Measurements from ENCODE around the gene MAP7D1.

Gene MAP7D1

DNA sequence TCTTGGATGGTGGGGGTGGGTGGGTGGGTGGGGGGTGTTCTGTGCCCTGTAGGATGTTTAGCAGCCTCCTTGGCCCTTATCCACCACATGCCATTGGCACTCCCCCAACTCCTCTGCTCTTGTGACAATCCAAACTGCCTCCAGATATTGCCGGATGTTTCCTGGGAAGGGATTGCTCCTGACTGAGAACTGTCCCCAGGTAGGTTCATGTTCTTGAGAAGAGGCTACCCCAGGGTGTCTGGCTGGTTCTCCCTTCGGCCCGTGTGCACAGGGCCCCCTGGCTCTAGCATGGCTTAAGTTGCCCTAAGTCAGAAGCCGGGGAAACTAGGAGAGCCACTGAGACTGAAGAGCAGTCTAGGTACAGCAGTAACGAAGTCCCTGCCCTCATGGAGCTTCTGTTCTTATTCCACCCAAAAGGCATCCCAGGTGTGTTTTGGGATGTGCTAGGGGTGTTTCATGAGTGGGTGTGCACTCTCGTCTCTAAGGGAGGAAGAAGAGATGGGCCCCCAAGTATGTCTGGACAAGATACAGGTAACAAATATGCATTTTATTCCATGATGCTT lies 48.5 kb downstream of the MAP7D1 start:
- H3K27me3 ChIP-seq (ENCODE audit: insufficient read depth, low read depth) = no peaks in the 10 kb centered on the region
- H4K20me1 ChIP-seq (ENCODE audit: insufficient read depth) = no peaks in the 10 kb centered on the region
- no peak overlapping the region for H3K27ac ChIP-seq
- TF ChIP-seq, protein P1, sequence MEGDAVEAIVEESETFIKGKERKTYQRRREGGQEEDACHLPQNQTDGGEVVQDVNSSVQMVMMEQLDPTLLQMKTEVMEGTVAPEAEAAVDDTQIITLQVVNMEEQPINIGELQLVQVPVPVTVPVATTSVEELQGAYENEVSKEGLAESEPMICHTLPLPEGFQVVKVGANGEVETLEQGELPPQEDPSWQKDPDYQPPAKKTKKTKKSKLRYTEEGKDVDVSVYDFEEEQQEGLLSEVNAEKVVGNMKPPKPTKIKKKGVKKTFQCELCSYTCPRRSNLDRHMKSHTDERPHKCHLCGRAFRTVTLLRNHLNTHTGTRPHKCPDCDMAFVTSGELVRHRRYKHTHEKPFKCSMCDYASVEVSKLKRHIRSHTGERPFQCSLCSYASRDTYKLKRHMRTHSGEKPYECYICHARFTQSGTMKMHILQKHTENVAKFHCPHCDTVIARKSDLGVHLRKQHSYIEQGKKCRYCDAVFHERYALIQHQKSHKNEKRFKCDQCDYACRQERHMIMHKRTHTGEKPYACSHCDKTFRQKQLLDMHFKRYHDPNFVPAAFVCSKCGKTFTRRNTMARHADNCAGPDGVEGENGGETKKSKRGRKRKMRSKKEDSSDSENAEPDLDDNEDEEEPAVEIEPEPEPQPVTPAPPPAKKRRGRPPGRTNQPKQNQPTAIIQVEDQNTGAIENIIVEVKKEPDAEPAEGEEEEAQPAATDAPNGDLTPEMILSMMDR (conservative IDR thresholded peaks at IDR 0.05; ENCODE audit: low read depth, low read length) = no peak
- H3K9ac ChIP-seq = no peak overlapping the region
- H3K36me3 ChIP-seq (ENCODE audit: insufficient read depth) = no peaks in the 10 kb centered on the region
- no peaks in the 10 kb centered on the region for H3K4me1 ChIP-seq (ENCODE audit: low read depth, poor library complexity, severe bottlenecking)
- no peaks in the 10 kb centered on the region for H3K79me2 ChIP-seq (ENCODE audit: insufficient read depth, low read depth)
- no peak overlapping the region for H2AFZ ChIP-seq (ENCODE audit: low read depth)
- H3K4me3 ChIP-seq (IDR thresholded peaks at IDR 0.05; ENCODE audit: insufficient read depth, low read depth, low read length) = no peak overlapping the region
- no peak overlapping the region for H3K4me2 ChIP-seq

DNA sequence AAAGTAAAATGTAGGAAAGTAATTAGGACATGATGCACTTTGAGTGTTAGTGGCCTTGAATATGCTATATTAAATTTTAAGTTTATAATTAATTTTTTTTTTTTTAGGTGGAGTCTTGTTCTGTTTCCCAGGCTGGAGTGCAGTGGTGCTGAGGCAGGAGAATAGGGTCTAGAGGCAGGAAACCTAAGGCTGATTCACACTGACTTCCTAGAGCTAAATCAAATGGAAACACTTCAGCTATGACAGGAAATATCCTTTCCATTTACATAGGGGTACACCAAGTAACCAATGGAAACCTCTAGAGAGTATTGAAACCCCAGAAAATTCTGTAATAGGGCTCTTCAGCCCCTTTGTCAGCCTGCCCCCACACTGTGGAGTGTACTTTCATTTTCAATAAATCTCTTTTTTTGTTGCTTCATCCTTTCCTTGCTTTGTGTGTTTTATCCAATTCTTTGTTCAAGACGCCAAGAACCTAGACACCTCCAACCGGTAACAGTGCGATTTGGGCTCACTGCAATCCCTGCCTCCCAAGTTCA lies 50.4 kb downstream of the MAP7D1 start:
- H3K27me3 ChIP-seq (ENCODE audit: insufficient read depth, low read depth) = no peaks in the 10 kb centered on the region
- no peaks in the 10 kb centered on the region for H3K4me1 ChIP-seq (ENCODE audit: low read depth, poor library complexity, severe bottlenecking)
- no peaks in the 10 kb centered on the region for H4K20me1 ChIP-seq (ENCODE audit: insufficient read depth)
- no peaks in the 10 kb centered on the region for H3K79me2 ChIP-seq (ENCODE audit: insufficient read depth, low read depth)
- no peak overlapping the region for H3K27ac ChIP-seq
- no peak overlapping the region for H3K4me3 ChIP-seq (IDR thresholded peaks at IDR 0.05; ENCODE audit: insufficient read depth, low read depth, low read length)
- TF ChIP-seq, protein P1 (conservative IDR thresholded peaks at IDR 0.05; ENCODE audit: low read depth, low read length) = no peak
- no peaks in the 10 kb centered on the region for H3K36me3 ChIP-seq (ENCODE audit: insufficient read depth)
- H3K4me2 ChIP-seq = no peak overlapping the region
- H2AFZ ChIP-seq (ENCODE audit: low read depth) = no peak overlapping the region
- no peak overlapping the region for H3K9ac ChIP-seq

DNA sequence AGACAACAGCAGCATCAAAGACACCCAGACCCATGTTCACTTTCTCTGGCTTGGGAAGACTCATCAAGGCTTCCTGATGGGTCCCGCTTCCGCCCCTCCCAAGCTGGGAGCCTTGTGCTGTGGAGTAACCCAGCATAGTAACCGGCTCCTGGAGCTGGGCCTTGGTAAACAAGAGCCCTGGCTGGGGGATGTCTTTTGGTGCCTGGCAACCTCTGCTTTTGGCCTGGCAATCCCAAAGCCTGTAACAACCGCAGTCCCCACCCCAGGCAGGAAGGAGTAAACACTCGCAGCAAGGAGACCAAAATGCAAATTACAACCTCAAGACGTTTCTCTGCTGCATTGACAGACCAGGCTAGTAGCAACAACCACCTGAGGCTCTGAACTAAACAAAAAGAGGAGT lies 51.4 kb downstream of the MAP7D1 start:
- TF ChIP-seq, protein P1 (conservative IDR thresholded peaks at IDR 0.05; ENCODE audit: low read depth, low read length) = no peak
- no peaks in the 10 kb centered on the region for H3K27me3 ChIP-seq (ENCODE audit: insufficient read depth, low read depth)
- H3K4me2 ChIP-seq = no peak overlapping the region
- H3K4me1 ChIP-seq (ENCODE audit: low read depth, poor library complexity, severe bottlenecking) = no peaks in the 10 kb centered on the region
- H2AFZ ChIP-seq (ENCODE audit: low read depth) = no peak overlapping the region
- no peak overlapping the region for H3K9ac ChIP-seq
- no peak overlapping the region for H3K4me3 ChIP-seq (IDR thresholded peaks at IDR 0.05; ENCODE audit: insufficient read depth, low read depth, low read length)
- H3K36me3 ChIP-seq (ENCODE audit: insufficient read depth) = no peaks in the 10 kb centered on the region
- H4K20me1 ChIP-seq (ENCODE audit: insufficient read depth) = no peaks in the 10 kb centered on the region
- no peaks in the 10 kb centered on the region for H3K79me2 ChIP-seq (ENCODE audit: insufficient read depth, low read depth)
- no peak overlapping the region for H3K27ac ChIP-seq

DNA sequence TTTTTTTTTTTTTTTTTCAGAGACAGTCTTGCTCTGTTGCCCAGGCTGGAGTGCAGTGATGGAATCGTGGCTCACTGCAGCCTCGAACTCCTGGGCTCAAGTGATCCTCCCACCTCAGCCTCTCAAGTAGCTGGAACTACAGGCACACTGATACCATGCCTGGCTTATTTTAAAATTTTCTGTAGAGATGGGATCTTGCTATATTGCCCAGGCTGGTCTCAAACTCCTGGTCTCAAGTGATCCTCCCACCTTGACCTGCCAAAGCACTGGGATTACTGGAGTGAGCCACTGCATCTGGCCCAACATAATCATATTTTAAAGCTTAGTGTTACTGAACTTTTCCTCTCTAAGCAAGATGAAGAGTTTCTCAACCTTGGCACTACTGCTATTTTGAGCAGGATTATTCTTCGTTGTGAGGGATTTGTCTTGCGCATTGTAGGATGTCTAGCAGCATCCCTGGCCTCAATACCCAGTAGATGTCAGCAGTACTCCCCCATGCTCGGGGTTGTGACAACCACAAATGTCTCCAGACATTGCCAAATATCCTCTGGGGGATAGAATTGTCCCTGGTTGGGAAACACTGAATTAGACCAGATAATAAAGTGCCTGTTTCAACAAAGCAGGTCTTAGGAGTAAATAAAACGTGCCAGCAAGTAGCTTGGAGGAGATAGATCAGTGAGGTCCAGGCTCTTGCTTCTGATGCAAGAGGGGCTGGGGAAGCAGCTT lies 53.2 kb downstream of the MAP7D1 start:
- TF ChIP-seq, protein P1 (conservative IDR thresholded peaks at IDR 0.05; ENCODE audit: low read depth, low read length) = no peak
- Histone ChIP-seq H3K36me3 (ENCODE audit: insufficient read depth) (no peaks in the 10 kb centered on the region), H3K4me3 (IDR thresholded peaks at IDR 0.05; ENCODE audit: insufficient read depth, low read depth, low read length) (no peak overlapping the region), H3K27me3 (ENCODE audit: insufficient read depth, low read depth) (no peaks in the 10 kb centered on the region), H3K4me1 (ENCODE audit: low read depth, poor library complexity, severe bottlenecking) (no peaks in the 10 kb centered on the region), H3K79me2 (ENCODE audit: insufficient read depth, low read depth) (no peaks in the 10 kb centered on the region), H3K9ac (no peak overlapping the region), H2AFZ (ENCODE audit: low read depth) (no peak overlapping the region), H4K20me1 (ENCODE audit: insufficient read depth) (no peaks in the 10 kb centered on the region), H3K4me2 (no peak overlapping the region), H3K27ac (no peak overlapping the region)

Measured in KMS-11 (cell line).